Measurements from ENCODE around the gene EXOC3. TPM values are rescaled to one million over a fixed set of nuclear protein-coding genes. Genes with fewer than 3 reads are reported as not detected.

Gene EXOC3
- total and polyA plus RNA-seq, 10 of the 15 experiments (the other 5 are each of a cell fraction or from before 2014, with no cell fraction given), result 1.6 to 53.0 (median 27.9) TPM

GRCh38 chr5:501831-502184 lies 58.8 kb downstream of the EXOC3 start:
- H4K20me1 ChIP-seq (ENCODE audit: control insufficient read depth, insufficient read depth), result no peaks in the 10 kb centered on the region
- DNase-seq (ENCODE audit: low read depth, low spot score) (no peak), ATAC-seq (no peak), FAIRE-seq (no peak)
- ChIA-PET RAD21 (ENCODE audit: unreplicated experiment) (no interaction called here), CTCF (no interaction called here), POLR2A (no interaction called here), SMC1A (ENCODE audit: uncharacterized antibody, unreplicated experiment) (no interaction called here)
- no peaks in the 10 kb centered on the region for H3K4me1 ChIP-seq (ENCODE audit: control insufficient read depth, insufficient read depth, low read length)
- H3K9ac ChIP-seq (ENCODE audit: control insufficient read depth, insufficient read depth, low read length), result no peak overlapping the region
- no peaks in the 10 kb centered on the region for H3K79me2 ChIP-seq (ENCODE audit: control insufficient read depth, insufficient read depth, low read length)
- no peaks in the 10 kb centered on the region; a peak in 1 of 4 replicates for H3K27me3 ChIP-seq (replicated peaks in 1 of 2; ENCODE audit: control insufficient read depth in 2 of 2, insufficient read depth in 2 of 2, low read length in 1 of 2)
- no peaks in the 10 kb centered on the region; the same call in 2 of the 3 replicates for H3K9me3 ChIP-seq (replicated peaks; ENCODE audit: control insufficient read depth, insufficient read depth, low read length)
- no peak overlapping the region for H3K4me2 ChIP-seq (ENCODE audit: control insufficient read depth, insufficient read depth)
- no peaks in the 10 kb centered on the region for H3K36me3 ChIP-seq (ENCODE audit: control insufficient read depth in 2 of 2, insufficient read depth in 2 of 2, low read length in 1 of 2)
- in situ Hi-C loops (cut with MboI), result no loop called here
- H3K27ac ChIP-seq (ENCODE audit: control insufficient read depth, insufficient read depth), result no peak overlapping the region
- no TSS peak for BruUV-seq (replicated peaks)
- H3K4me3 ChIP-seq, result no peak overlapping the region
- intact Hi-C loops (cut with micrococcal nuclease; ENCODE audit: unreplicated experiment), result no loop called here
- 23% methylated on average over 20 of the region's 23 CpGs for WGBS (ENCODE audit: insufficient coverage, insufficient replicate concordance, low lambda C conversion rate, missing lambda C conversion rate)
- no peak overlapping the region for H2AFZ ChIP-seq (ENCODE audit: control insufficient read depth, low read depth, low read length)
- TF ChIP-seq USF1 (IDR thresholded peaks at IDR 0.05; ENCODE audit: borderline replicate concordance, extremely low read length, insufficient read depth, low read depth, low read length) (no peak), ZBTB40 (IDR thresholded peaks at IDR 0.05; ENCODE audit: borderline replicate concordance) (no peak), IRF3 (IDR thresholded peaks at IDR 0.05) (no peak), CUX1 (IDR thresholded peaks at IDR 0.05; ENCODE audit: insufficient replicate concordance, low read depth, low read length) (no peak), ZNF24 (IDR thresholded peaks at IDR 0.05) (no peak), E2F4 (IDR thresholded peaks at IDR 0.05; ENCODE audit: low read depth, low read length) (no peak), POLR2A (IDR thresholded peaks at IDR 0.05; ENCODE audit: low read depth, low read length) (no peak), KLF5 (IDR thresholded peaks at IDR 0.05; ENCODE audit: partially characterized antibody) (no peak), CHD2 (IDR thresholded peaks at IDR 0.05; ENCODE audit: borderline replicate concordance, low read depth, low read length) (no peak), ESRRA (IDR thresholded peaks at IDR 0.05; ENCODE audit: low read length) (no peak), IRF4 (IDR thresholded peaks at IDR 0.05; ENCODE audit: low read depth, low read length) (no peak), JUNB (IDR thresholded peaks at IDR 0.05) (no peak)
